Measurements from ENCODE around the gene FLT1.

FLT1 gene

GRCh38 chr13:28314879-28315278 is 180.0 kb downstream of the FLT1 start:
- no peak overlapping the region for H3K4me3 ChIP-seq (ENCODE audit: control insufficient read depth, low read depth, low read length)
- TF ChIP-seq CTCF (IDR thresholded peaks at IDR 0.05; ENCODE audit: control insufficient read depth, insufficient read depth, low read depth, low read length, missing control alignments), result no peak
- DNase-seq (ENCODE audit: low read depth), result no peak

DNA sequence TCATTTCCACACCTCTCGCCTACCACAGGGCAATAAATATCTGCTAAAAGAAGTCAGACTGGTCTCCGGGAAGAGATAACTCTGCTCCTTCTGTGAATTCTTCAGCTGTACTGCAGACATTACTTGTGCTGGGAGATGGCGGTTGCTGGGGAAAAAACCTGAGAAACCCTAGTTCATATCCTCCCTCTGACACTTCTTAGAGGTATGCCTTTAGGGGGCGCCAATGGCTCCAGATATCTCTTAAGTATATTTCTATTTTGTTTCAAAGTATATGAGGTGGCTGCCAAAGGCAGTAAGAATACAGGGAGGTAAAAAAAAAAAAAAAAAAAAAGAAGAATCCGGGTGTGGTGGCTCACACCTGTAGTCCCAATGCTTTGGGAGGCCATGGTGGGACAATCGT is 181.3 kb downstream of the FLT1 start:
- no peak overlapping the region for H3K4me3 ChIP-seq (ENCODE audit: control insufficient read depth, low read depth, low read length)
- peak; percentile 47 for TF ChIP-seq CTCF (IDR thresholded peaks at IDR 0.05; ENCODE audit: control insufficient read depth, insufficient read depth, low read depth, low read length, missing control alignments)
- DNase-seq (ENCODE audit: low read depth), result no peak

GRCh38 chr13:28306325-28306724 is 188.6 kb downstream of the FLT1 start:
- H3K4me3 ChIP-seq (ENCODE audit: control insufficient read depth, low read depth, low read length), result no peak overlapping the region
- no peak for DNase-seq (ENCODE audit: low read depth)
- no peak for TF ChIP-seq CTCF (IDR thresholded peaks at IDR 0.05; ENCODE audit: control insufficient read depth, insufficient read depth, low read depth, low read length, missing control alignments)

DNA sequence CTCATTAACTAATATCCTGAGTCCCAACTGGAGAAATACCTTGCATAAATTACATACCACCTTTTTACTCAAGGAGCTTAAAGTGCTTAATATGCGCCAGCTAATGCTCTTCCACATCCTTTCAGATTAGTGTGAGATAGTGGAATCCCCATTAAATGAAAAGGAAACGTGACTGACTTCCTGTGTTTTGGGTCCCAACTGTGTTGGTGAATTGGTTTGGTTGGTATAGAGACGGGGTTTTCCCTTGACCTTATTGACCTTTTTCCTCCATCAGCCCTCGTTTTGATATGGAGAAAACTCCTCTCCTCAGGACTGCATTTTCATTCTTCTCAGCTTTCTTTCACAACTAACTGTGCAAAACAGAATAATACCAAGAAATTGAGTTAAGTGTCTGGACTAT is 193.1 kb downstream of the FLT1 start:
- DNase-seq (ENCODE audit: low read depth), result no peak
- no peak for TF ChIP-seq CTCF (IDR thresholded peaks at IDR 0.05; ENCODE audit: control insufficient read depth, insufficient read depth, low read depth, low read length, missing control alignments)
- H3K4me3 ChIP-seq (ENCODE audit: control insufficient read depth, low read depth, low read length), result no peak overlapping the region

DNA sequence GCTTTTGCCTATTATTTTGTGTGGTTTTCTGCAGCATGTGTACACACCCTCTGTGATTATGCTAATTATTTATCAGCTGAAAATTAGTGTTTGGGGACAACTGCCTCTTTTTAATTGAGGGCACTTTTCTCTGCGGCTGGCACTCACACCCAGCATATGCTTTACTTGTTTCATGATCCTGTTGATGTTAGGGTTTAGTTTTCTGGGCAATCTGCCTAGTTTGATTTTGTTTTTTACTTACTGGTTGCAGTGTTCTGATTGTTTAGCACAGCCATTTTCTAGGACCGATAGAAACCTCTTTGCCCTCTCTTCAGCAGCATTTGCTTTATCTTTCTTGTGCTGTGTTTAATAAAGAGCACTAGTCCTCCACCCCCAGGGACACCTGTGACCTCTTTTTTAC is 195.0 kb downstream of the FLT1 start:
- no peak overlapping the region for H3K4me3 ChIP-seq (ENCODE audit: control insufficient read depth, low read depth, low read length)
- DNase-seq (ENCODE audit: low read depth), result no peak
- no peak for TF ChIP-seq CTCF (IDR thresholded peaks at IDR 0.05; ENCODE audit: control insufficient read depth, insufficient read depth, low read depth, low read length, missing control alignments)

- peak; percentile 32 for DNase-seq (ENCODE audit: low read depth)
Observed at GRCh38 chr13:28297341-28297740, 197.6 kb downstream of the FLT1 start.

More at GRCh38 chr13:28297341-28297740, 197.6 kb downstream of the FLT1 start:
- no peak overlapping the region for H3K4me3 ChIP-seq (ENCODE audit: control insufficient read depth, low read depth, low read length)
- TF ChIP-seq CTCF (IDR thresholded peaks at IDR 0.05; ENCODE audit: control insufficient read depth, insufficient read depth, low read depth, low read length, missing control alignments), result no peak

Measured in AG09309 (cell line).